C4-2B (cell line): Measurements from ENCODE around the gene WFIKKN1.

Source experiments
- CTCF ChIP-seq: fragments of 450-650 bp; conservative IDR thresholded peaks from 2 replicates; pipeline ENCODE4 v1.5.1; 2017; ENCODE audit warnings: mild to moderate bottlenecking
- ZFX ChIP-seq: fragments of 450-650 bp; IDR thresholded peaks from 2 replicates; pipeline ENCODE4 v1.6.1; 2017

GRCh38 chr16:595094-595528, 35.7 kb upstream of the WFIKKN1 start:
- no peak for TF ChIP-seq CTCF
- TF ChIP-seq ZFX = no peak
